Measurements from ENCODE around the gene BTBD9. TPM values are rescaled to one million over a fixed set of nuclear protein-coding genes. Genes with fewer than 3 reads are reported as not detected.

The BTBD9 gene
- total and polyA plus RNA-seq, 2 donors (not counting 3 experiments of a cell fraction or from before 2014, with no cell fraction given): 4.9 to 15.0 TPM

GRCh38 chr6:38603496-38603895, 36.2 kb downstream of the BTBD9 start:
- BruUV-seq (replicated peaks): no TSS peak
- Histone ChIP-seq H3K9me1 (replicated peaks; ENCODE audit: control insufficient read depth, extremely low read depth, insufficient read depth, low read length) (no peaks in the 10 kb centered on the region), H3K36me3 (ENCODE audit: control insufficient read depth in 2 of 2, extremely low read depth in 1 of 2, insufficient read depth in 2 of 2, low read length in 2 of 2) (no peaks in the 10 kb centered on the region), H4K20me1 (replicated peaks; ENCODE audit: control insufficient read depth, extremely low read depth, insufficient read depth, low read length) (no peaks in the 10 kb centered on the region), H3K4me3 (replicated peaks in 1 of 3; ENCODE audit: insufficient read depth in 1 of 3, low read depth in 1 of 3, low read length in 3 of 3) (no peak overlapping the region), H2AFZ (ENCODE audit: low read depth, low read length) (no peak overlapping the region), H3K9me3 (replicated peaks; ENCODE audit: control insufficient read depth, insufficient read depth, low read length) (no peaks in the 10 kb centered on the region), H3K27ac (ENCODE audit: insufficient read depth, low read depth, low read length) (no peak overlapping the region), H3K79me2 (ENCODE audit: control insufficient read depth, insufficient read depth, low read length) (no peaks in the 10 kb centered on the region), H3K27me3 (ENCODE audit: control insufficient read depth in 2 of 2, insufficient read depth in 2 of 2, low read length in 2 of 2) (no peaks in the 10 kb centered on the region), H3K4me1 (ENCODE audit: control insufficient read depth, extremely low read depth, insufficient read depth, low read length) (no peaks in the 10 kb centered on the region), H3K4me2 (ENCODE audit: insufficient read depth, low read length) (no peak overlapping the region), H3K9ac (replicated peaks; ENCODE audit: extremely low read depth, insufficient read depth, low read length) (no peak overlapping the region)
- FAIRE-seq (no peak), DNase-seq (ENCODE audit: low read depth, low spot score) (no peak)
- intact Hi-C loops (cut with micrococcal nuclease) (no loop called here), dilution Hi-C loops (cut with MboI; ENCODE audit: extremely low pct_ligation_motif_present, low sequenced_read_pairs) (no loop called here)
- no peak for TF ChIP-seq JUN (IDR thresholded peaks at IDR 0.05; ENCODE audit: borderline replicate concordance, insufficient read depth, insufficient read length, low read depth)
- TF ChIP-seq POLR2A (IDR thresholded peaks at IDR 0.05; ENCODE audit: low read depth, low read length): no peak
- TF ChIP-seq MYC (IDR thresholded peaks at IDR 0.05; ENCODE audit: low read depth, low read length): no peak
- TF ChIP-seq GATA2 (IDR thresholded peaks at IDR 0.05; ENCODE audit: insufficient read depth, insufficient read length, low read depth, low read length): no peak
- no peak for TF ChIP-seq CTCF (IDR thresholded peaks at IDR 0.05; ENCODE audit: extremely low read depth in 1 of 2, insufficient read depth in 1 of 2, low read depth in 1 of 2, low read length in 2 of 2)
- no peak for TF ChIP-seq FOS (IDR thresholded peaks at IDR 0.05; ENCODE audit: borderline replicate concordance, insufficient read depth, low read length)
- TF ChIP-seq MAX (IDR thresholded peaks at IDR 0.05; ENCODE audit: insufficient read depth, insufficient read length): no peak
- TF ChIP-seq EZH2 (IDR thresholded peaks at IDR 0.05; ENCODE audit: borderline replicate concordance, low read depth, low read length, severe bottlenecking): no peak
- TF ChIP-seq POLR2AphosphoS5 (IDR thresholded peaks at IDR 0.05; ENCODE audit: insufficient read depth, low read depth, low read length): no peak
- CTCF ChIA-PET: interaction anchor here (1.6 kb wide), 1 partner anchor 33 kb away, joined by 4 read pairs; no protein-coding TSS in a partner anchor
- POLR2A ChIA-PET: no interaction called here

All from endothelial cell of umbilical vein (primary cell).